Muscle layer of duodenum (tissue), 2 donors: ENCODE measurements around the gene SGCA.

Source experiments
- H3K27ac ChIP-seq: one replicate; pipeline ENCODE4 v1.7.0; 2013; ENCODE audit warnings: mild to moderate bottlenecking, low read length
- H3K27me3 ChIP-seq: one replicate; pipeline ENCODE4 v1.7.0; 2013; ENCODE audit warnings: low read depth, mild to moderate bottlenecking, control low read depth, low read length
- H3K36me3 ChIP-seq, 2 donors: one replicate each; pipeline ENCODE4 v1.7.0; 2013; ENCODE audit warnings: low read length in 2 of 2, control low read depth in 1 of 2, mild to moderate bottlenecking in 1 of 2; ENCODE audit not compliant: insufficient read depth in 2 of 2, control insufficient read depth in 1 of 2
- H3K4me1 ChIP-seq, 2 donors: one replicate each; pipeline ENCODE4 v1.7.0; 2013; ENCODE audit warnings: low read length in 2 of 2, mild to moderate bottlenecking in 2 of 2, control low read depth in 1 of 2, moderate library complexity in 1 of 2; ENCODE audit not compliant: insufficient read depth in 2 of 2, control insufficient read depth in 1 of 2
- H3K4me3 ChIP-seq, 2 donors: one replicate each; pipeline ENCODE4 v1.7.0; 2013; ENCODE audit warnings: low read length in 2 of 2, low read depth in 1 of 2, mild to moderate bottlenecking in 1 of 2
- H3K9me3 ChIP-seq, 2 donors: one replicate each; pipeline ENCODE4 v1.7.0; 2013; ENCODE audit warnings: low read length in 2 of 2, control low read depth in 1 of 2, mild to moderate bottlenecking in 1 of 2; ENCODE audit not compliant: control insufficient read depth in 1 of 2
- donor health status: healthy.

Gene SGCA

DNA sequence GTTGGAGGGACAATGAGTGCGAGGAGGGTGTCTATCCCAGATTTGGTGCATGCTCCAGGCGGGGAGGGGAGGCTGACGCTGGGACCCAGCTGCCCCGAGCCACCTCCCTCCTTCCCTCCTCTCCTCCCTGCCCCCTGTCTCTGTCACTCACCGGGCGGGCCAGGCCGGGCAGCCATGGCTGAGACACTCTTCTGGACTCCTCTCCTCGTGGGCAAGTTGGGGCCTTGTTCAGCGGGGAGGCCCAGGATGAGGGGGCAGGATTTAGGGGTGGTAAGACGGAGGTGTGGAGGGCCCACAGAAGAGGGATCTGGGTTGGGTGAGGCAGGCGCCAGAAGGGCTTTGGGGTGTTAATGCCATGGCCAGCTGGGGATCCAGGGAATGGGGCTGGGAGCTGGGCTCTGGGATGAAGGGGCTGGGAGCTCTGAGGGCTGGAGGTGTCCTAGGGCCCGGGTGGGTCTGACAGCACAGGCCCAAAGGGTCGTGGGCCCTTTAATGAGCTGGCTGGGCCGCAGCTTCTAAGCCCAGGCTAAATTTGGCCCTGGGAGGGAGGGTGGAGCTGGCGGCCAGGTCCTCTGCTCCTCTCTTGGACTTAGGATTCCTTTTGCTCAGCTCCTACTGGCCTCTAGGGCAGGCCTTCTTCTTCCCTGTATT, at the start of gene SGCA:
SGCA (plus strand) TSS at position 139 of the 651 bp plus-strand sequence; CDS start at position 175, 36 bp downstream.
- peak within 1 kb of the TSS; percentile 67 for H3K27ac ChIP-seq
- no peaks in the 10 kb centered on the region for H3K27me3 ChIP-seq
- H3K9me3 ChIP-seq: no peaks in the 10 kb centered on the region
- peaks cover 4 to 51% of the 10 kb centered on the region in 2 donors for H3K4me1 ChIP-seq
- H3K36me3 ChIP-seq: no peaks in the 10 kb centered on the region
- H3K4me3 ChIP-seq: peak within 1 kb of the TSS in 1 of 2 donors; percentile 49

DNA sequence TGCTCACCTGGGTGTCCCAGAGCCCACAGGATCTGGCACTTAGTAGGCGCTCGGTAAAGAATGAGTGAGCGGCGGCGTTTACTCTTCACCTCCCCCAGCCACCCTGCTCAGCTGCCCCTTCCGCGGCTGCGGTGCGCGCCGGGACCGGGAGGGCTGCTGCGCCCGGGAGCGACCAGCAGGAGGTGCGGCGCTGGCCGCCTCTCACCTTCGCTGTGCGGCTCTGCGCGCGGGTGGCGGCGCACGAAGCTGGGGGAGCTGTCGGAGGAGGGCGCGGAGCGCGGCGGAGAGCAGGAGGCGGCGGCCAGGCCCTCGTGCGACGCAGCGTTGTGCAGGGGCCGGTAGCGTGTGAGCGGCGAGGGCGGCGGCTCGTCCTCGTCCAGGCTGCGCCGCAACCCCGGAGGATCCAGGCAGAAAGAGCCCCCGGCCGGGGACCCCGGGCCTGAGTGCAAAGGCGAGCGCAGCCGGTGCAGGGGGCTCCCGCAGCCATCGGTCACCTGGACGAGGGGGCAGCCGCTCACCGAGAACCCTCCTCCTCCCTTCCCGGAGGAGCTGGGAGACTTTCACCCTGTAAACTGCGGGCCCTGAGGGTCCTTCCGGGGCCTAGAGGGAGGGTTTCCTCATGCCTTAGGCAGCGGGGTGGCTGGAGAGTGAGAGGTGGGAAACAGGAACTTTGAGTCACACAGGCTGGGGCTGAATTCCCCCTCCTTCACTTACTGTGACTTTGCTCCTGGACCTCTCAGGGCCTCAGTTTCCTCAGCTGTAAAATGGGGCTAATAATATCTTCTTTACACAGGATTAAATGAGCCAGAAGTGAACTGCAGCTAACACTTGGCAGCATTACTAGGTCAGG, 48.4 kb upstream of the SGCA start:
- Histone ChIP-seq H3K27ac (no peak overlapping the region), H3K4me3 (peak overlapping the region in 1 of 2 donors; percentile 3), H3K4me1 (peaks cover 4 to 21% of the 10 kb centered on the region in 2 donors)

DNA sequence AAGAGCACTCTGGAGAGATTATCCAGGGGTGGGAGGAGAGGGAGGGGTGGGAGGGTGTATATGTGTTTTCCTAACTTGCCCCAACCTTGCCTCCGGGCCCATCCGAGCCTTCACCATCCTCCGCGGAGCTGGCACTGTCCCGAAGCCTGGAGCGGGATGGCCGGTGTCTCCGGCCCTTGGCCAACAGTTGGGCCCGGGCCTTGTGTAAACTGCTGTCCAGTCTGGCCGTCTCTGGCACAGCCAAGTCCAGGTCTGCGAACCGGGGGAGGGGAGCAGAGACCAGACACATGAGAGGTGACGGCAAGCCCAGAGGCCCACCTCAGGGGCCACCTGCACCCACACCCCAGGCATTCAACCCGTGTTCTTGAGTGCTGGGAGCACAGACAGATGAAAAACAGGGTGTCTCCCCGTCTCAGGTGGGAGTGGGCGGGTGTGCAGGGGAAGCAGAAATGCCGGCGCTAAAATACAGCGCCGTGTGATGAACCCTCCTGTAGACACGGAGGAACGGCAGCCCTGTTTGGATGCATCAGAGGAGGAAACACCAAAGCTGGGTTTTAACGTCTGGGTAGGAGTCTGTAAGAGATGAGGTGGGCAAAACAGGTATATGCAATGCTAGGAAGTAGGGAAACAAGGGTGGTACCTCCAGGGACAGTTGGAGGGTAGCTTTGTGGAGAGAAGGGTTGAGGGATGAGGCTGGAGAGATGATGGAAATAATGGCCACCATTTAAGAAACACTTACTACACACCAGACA, 47.6 kb upstream of the SGCA start:
- Histone ChIP-seq H3K4me1 (peaks cover 4 to 16% of the 10 kb centered on the region in 2 donors), H3K4me3 (no peak overlapping the region), H3K36me3 (no peaks in the 10 kb centered on the region), H3K9me3 (no peaks in the 10 kb centered on the region), H3K27ac (no peak overlapping the region), H3K27me3 (no peaks in the 10 kb centered on the region)

More for the DNA sequence above, 48.4 kb upstream of the SGCA start:
- Histone ChIP-seq H3K36me3 (no peaks in the 10 kb centered on the region), H3K9me3 (no peaks in the 10 kb centered on the region), H3K27me3 (no peaks in the 10 kb centered on the region)

DNA sequence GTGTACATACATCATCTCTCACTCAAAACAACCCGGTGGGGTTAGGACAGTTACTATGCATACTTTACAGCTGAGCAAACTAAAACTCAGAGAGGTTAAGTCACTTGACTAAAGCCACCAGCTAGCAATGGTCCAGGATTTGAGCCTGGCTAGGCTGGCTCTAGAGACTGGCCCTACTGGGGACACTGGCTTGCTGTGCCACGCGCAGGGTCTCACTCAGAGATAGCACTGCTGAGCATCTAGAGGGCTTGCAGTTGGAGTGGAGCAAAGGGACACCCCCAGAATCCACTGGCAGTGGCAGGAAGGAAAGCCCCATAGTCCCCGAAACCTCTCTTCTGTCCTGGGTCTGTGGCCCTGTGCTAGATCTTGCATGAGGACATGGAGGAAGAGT, 47.0 kb upstream of the SGCA start:
- Histone ChIP-seq H3K27me3 (no peaks in the 10 kb centered on the region), H3K27ac (no peak overlapping the region), H3K4me3 (no peak overlapping the region), H3K36me3 (no peaks in the 10 kb centered on the region), H3K4me1 (peaks cover 4 to 16% of the 10 kb centered on the region in 2 donors), H3K9me3 (no peaks in the 10 kb centered on the region)

DNA sequence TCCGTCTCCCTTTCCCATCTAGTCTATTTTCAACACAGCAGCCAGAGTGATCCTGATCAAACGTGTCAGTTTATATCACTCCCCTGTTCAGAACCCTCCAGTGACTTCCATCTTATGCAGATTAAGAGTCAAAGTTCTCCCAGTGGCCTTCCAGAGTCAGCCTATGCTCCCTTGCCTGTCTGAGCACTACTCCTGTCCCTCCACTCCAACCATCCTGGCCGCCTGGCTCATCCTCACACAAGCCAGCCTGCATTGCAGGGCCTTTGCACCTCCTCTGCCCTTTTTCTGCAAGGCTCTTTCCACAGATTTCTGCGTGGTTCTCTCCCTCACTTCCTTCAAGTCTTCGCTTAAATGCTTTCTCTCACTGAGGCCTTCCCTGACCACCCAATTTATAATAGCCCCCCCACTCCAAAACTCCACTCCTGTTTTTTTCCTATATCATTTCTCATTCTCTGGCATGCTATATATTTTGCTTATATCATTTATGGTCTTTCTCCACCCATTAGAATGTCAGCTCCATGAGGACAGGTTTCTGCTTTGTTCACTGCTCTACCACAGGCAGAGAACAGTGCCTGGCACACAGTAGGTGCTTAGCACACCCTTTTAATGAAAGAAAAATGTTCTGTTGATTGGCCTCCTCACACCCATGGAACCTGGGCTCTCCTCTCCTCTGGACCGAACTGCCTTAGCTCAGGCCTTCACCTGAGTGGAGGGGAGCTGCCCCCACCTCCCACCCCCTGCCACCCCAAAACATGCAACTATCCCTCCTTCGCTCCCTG, 45.1 kb upstream of the SGCA start:
- Histone ChIP-seq H3K4me1 (peaks cover 4 to 16% of the 10 kb centered on the region in 2 donors), H3K27me3 (no peaks in the 10 kb centered on the region), H3K9me3 (no peaks in the 10 kb centered on the region), H3K27ac (no peak overlapping the region), H3K36me3 (no peaks in the 10 kb centered on the region), H3K4me3 (no peak overlapping the region)

DNA sequence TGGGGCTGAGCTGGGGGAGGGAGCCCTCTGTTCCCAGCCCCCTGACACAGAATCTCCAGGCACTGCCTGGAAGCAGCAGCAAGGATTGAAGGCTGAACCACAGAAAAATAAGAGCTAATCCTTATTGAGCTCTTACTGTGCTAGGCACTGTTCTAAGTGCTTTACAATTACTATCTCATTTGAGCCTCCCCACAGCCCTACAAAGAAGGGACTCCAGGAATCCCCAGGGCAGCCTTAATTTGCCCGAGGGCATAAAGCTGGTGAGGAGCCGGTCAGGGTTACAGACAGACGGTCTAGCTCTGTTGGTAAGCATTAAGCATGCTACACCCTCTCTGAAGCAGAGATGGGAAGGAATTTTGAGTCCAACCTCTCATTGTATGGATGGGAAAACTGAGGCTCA, 42.9 kb upstream of the SGCA start:
- Histone ChIP-seq H3K4me3 (no peak overlapping the region), H3K27ac (no peak overlapping the region), H3K9me3 (no peaks in the 10 kb centered on the region), H3K36me3 (no peaks in the 10 kb centered on the region), H3K4me1 (peaks cover 0 to 5% of the 10 kb centered on the region in 2 donors), H3K27me3 (no peaks in the 10 kb centered on the region)

DNA sequence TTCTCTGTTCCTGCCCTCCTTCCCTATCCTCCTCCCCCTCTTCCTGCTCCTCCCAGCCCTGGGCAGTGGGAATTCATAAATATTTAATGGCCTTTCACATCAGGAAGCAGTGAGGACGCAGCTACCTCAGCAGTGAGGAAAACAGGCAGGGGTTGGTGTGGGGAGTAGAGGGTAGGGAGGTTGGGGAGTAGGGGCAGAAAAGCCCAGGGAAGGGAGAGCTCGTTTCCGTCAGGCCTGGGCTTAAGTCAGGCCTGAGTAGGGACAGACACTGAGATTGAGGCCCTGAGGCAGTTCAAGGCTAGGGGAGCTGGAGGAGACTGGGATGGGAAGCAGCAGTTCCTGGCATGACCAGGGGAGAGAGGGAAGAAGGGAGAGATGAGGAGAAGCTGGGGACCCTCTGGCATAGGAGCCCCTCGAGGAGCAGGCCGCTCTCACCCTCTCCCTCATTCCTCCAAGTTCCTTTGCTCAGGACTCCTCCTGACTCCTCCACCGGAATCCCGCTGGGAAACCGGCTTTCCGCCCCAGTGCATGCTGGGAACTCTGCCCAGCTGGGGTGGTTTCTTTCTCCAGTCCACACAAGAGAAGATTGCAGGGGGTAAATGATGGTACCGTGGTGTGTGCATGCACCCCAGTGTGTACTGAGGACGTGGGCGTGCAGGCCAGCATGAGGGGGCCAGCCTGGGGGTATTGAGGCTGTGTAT, 42.0 kb upstream of the SGCA start:
- H3K4me3 ChIP-seq: no peak overlapping the region
- peaks cover 0 to 4% of the 10 kb centered on the region in 2 donors for H3K4me1 ChIP-seq
- no peaks in the 10 kb centered on the region for H3K9me3 ChIP-seq
- no peaks in the 10 kb centered on the region for H3K36me3 ChIP-seq
- H3K27me3 ChIP-seq: no peaks in the 10 kb centered on the region
- no peak overlapping the region for H3K27ac ChIP-seq

DNA sequence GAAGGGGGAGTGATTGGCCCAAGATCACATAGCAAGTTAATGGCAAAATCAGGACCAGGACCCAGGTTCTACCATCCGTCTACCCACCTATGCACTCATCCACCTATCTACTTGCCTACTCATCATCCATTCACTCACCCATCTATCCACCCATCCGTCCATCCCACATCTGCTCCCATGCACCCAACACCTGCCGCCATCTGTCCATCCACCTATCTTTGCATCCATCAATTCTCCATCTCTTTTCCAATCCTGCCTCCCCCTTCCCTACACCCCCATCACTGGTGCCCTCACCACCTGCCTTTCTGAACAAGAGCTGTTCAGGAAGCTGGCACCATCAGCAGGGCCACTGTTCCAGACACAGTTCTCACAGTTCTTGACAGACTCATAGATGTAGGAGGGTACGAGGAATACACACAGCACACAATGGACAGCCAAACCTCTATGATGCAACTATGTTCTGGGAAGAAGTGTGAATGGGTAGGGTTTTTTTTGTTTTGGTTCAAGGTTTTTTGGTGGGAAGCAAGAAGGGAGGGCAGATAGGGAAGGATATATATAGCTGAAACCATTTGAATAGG, 40.3 kb upstream of the SGCA start:
- no peaks in the 10 kb centered on the region for H3K27me3 ChIP-seq
- H3K4me1 ChIP-seq: peaks cover 0 to 19% of the 10 kb centered on the region in 2 donors
- no peak overlapping the region for H3K4me3 ChIP-seq
- no peaks in the 10 kb centered on the region for H3K36me3 ChIP-seq
- H3K9me3 ChIP-seq: no peaks in the 10 kb centered on the region
- no peak overlapping the region for H3K27ac ChIP-seq

DNA sequence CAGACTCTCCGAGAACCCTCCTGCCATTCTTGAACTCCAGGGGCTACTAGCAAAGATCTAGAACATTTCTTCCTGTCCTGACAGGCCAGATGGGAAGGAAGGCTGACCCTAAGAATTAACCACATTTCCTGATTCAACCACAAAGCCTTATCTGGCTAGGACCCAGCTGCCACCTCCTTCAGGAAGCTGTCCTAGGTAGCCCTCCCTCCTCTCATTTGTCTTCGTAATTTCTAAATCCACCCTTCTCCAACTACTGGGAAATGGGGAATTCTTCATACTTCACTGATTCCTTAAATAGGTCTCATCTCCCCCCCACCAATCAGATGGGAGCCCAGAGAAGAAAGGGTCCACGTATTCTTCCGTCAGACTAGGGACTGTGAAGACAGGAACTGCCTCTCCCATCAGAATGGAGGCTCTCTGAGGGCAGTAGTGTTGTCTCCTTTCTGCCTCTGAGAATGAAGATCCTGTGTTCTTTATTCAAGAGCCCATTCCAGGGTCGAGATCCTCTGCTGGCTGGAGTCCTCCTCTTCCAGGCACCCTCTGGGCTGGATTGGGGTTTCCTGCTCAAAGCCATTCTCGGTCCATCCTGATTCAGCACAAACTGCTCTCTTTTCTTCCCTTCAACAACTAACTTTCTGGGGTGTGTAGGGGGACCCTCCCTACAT, 38.0 kb upstream of the SGCA start:
- Histone ChIP-seq H3K4me1 (peaks cover 0 to 23% of the 10 kb centered on the region in 2 donors), H3K9me3 (no peaks in the 10 kb centered on the region), H3K4me3 (no peak overlapping the region), H3K27ac (no peak overlapping the region), H3K27me3 (no peaks in the 10 kb centered on the region), H3K36me3 (no peaks in the 10 kb centered on the region)
